Measurements from ENCODE around the gene YBEY.
"Not testable (repeated sequence)": the region's sequence is repeated elsewhere in the genome, so short reads cannot be mapped to it uniquely, and the experiment has no call there.

YBEY gene

DNA sequence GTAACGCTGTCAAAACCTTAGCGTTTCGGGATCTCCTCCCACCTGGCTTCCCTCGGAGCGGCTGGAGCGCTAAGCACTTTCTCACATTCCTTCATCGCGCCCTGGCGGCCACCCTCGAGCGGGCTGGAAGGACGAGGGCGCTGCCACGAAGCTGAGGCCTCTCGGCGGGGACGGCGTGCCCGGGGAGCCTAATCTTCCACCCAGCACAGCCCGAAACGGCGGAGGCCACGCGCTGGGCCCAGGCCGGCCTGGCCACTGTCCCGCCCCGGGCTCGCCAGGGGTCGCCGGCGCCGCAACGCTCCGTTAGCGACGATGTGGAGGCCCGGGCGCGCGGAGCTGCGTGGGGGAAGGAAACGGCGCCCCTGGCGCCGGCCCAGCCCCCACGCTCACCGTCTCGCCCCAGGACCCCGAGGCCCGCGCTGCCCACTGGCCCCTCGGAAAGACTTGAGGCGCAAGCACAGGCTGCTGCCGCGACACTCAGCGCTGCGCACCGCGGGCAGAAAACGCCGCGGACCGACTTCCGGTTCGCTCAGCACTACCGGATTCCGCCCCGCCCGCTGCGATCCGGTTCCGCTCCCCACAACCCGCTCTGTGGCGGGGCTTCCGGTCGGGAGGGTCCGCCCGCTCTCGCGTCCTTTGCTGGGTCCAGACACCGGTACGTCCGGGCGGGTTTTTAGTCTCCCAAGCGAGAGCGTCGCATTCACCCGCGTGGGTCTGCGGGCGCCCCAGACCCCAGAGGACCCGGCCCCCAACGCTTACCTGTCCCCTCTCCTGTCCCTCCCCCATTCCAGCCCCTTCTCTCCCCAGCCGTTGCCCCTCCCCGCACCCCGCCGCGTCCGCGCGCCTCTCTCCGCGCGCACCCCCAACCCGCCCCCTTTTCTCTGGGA lies at the start of gene YBEY:
YBEY (plus strand) TSS at position 582 of the 887 bp plus-strand sequence. CDS start 572 bp downstream, outside the sequence.
- peak; percentile 89 for DNase-seq

DNA sequence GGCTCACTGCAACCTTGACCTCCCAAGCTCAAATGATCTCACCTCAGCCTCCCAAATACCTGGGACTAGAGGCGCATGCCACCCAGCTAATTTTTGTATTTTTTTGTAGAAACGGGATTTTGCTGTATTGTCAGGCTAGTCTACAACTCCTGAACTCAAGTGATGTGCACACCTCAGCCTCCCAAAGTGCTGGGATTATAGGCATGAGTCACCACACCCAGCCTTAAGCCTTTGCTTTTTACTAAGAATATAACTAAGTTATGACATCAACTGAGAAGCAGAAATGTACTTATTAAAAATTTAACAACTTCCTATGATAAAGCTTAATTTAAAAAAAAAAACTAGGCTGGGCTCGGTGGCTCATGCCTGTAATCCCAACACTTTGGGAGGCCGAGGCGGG lies 48.7 kb upstream of the YBEY start:
- DNase-seq, result no peak

DNA sequence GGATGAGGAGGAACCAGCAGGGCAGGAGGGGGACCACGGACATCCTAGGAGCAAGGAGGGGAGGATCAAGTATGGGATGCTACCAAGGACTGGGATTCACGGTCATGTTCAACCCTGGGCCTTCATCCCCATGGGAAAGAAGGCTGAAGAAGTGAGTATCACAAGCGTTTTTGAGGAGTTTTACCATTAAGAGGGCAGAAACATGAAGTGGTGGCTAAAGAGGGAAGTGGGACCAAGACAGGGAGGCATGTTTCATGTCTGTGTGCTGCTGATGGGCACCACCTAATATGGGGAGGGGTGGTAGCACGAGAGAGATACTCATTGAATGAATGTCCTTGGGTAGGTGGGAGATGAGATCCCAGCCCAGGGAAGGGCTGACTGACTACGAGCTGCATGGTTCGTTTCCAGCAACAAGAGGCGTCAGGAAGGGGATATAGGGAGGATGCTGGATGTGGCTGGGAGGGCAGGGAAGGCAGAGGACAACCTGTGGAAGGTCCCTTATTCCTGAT lies 46.3 kb upstream of the YBEY start:
- DNase-seq, result no peak

GRCh38 chr21:46241577-46241976 lies 44.6 kb upstream of the YBEY start:
- DNase-seq, result not testable (repeated sequence)

GRCh38 chr21:46243325-46243724 lies 42.8 kb upstream of the YBEY start:
- no peak for DNase-seq

DNA sequence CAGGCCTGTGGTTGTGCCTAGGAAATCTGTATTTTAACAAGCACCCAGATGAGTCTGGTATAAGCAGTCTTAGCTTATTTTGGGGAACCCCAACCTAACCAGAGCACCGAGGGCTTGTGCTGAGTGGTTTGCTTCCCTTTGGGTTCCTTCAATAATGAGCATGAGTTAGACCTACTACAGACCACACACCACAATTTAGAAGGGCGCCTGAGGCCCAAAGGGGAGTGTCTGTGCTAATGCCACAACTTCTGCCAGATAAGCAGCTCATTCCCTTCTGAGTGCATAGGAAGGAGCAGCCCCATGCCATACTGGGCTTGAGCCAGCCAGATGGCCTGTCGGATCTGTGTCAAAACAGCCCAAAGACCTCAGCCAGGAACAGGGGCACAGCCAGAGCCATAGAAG lies 42.2 kb upstream of the YBEY start:
- DNase-seq, result no peak

DNA sequence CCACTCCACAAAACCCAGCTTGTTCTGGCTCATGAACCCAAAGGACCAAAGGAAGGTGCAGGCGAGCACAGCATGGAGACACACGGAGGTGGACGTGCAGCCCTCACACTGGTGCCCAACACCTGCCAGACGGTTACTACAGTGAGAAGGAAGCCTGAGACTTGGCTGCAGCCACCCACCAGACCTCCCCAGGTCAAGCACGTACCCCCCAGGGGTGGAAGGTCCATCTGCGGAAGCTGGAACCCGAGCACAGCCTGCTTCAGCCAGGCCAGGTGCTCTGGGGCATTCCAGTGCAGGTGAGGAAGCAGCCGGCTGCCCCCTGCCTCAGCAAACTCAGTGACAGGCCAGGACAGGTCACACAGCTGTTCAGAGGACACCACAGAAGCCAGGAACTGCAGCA lies 41.5 kb upstream of the YBEY start:
- no peak for DNase-seq

- no peak for DNase-seq
Measured at GRCh38 chr21:46245213-46245915, 40.8 kb upstream of the YBEY start.

DNA sequence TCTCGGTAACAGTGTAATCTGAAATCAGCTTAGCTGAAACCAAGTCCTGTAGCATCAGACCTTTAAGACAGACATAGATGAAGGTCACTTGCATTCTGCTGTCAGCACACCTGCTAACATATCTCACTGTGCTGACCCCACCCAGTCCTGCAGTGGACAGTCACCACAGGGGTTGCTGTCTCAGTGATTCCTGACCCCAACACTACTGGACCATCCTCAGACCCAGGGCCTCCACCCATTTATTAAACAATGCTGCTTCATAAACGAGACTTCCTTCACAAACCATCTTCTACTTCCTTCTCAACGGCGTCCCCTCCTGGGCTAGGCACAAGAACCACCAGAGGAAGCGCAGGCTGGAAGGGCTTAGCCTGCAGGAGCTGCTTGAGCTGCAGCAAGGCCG lies 39.8 kb upstream of the YBEY start:
- DNase-seq, result no peak

DNA sequence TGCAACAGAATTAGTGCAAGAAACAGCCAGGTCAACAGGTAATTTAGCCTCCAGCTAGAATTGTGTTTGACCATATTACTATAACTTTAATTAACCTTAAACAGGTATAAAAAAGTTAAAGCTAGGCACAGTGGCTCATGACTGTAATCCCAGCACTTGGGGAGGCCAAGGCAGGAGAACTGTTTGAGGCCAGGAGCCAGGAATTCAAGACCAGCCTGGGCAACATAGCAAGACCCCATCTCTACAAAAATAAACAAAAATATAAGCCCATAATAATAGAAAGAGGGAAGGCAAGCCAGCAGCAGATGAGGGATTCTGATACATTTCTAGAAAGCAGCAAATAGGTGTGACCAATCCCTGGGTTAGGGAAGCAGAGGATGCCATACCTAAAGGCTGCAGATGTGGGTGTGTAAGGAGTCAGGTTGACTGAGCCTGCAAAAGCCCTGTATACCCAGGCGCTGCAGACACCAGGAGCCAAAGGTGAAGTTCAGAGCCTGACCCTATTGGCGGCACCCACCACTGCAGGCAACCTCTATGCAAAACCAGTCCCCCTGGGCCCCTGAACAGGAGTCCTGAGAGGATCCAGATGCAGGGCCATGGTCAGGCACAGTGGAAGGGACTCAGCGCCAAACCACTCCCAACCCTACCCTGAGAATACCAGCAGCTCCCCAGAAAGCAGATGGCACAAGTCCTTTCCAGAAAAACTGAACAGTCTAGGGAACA lies 38.3 kb upstream of the YBEY start:
- DNase-seq, result no peak

DNA sequence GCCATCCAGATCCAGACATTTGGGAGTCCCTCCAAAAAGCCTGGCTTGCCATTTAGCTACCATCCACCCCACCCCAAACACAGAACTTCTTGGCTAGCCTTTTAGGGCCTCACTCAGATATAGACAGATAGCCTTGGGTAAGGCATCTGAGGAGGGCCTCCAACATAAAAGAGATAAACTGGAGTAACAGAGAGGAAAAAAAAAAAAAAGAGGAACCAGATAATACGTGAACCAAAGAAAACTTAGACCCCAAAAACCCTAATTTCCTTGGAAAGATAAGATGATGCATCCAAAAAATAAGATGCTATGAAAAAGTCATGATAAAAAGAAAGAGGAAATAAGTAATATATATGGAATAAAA lies 37.7 kb upstream of the YBEY start:
- no peak for DNase-seq

GRCh38 chr21:46248827-46249226 lies 37.3 kb upstream of the YBEY start:
- no peak for DNase-seq

DNA sequence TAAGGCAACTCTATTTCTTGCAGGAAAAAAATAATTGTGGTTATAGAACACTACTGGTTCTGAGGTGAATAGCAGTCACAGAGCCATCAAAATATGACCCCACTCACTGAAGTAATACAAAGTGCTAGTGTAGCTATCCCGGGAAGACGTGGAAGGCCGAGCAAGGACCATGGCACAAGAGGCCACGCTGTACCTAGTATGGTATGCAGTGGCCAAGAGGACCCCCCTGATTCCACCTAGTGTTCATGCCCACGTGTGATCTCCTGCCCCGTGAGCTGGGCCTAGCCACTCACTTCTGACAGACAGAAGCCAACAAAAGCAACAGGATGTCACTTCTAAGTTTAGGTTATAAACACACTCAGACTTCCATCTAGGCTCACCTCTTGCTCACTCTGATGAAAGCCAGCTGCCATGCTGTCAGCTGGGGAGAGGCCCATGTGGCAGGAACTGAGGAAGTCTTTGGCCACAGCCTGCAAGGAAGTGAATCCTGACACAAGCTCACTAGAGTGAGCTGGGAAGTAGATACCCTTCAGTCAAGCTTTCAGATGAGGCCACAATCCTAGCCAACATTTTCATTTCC lies 35.9 kb upstream of the YBEY start:
- DNase-seq, result no peak

- DNase-seq, result no peak
Measured at GRCh38 chr21:46252840-46253239, 33.3 kb upstream of the YBEY start.

DNA sequence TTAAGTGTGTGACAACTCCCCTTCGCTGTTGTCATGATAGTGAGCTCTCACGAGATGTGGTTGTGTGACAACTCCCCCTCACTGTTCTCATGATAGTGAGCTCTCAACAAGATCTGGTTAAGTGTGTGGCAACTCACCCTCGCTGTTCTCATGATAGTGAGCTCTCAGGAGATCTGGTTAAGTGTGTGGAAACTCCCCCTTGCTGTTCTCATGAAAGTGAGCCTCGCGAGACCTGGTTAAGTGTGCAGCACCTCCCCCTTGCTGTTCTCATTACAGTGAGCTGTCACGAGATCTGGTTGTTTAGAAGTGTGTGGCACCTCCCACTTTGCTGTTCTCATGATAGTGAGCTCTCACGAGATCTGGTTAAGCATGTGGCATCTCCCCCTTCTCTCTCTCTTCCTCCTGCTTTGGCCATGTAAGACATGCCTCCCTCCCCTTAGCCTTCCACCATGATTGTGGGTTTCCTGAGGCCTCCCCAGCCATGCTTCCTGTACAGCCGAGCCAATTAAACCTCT lies 32.5 kb upstream of the YBEY start:
- DNase-seq, result no peak

- DNase-seq, result no peak
Measured at GRCh38 chr21:46254208-46254975, 31.8 kb upstream of the YBEY start.

DNA sequence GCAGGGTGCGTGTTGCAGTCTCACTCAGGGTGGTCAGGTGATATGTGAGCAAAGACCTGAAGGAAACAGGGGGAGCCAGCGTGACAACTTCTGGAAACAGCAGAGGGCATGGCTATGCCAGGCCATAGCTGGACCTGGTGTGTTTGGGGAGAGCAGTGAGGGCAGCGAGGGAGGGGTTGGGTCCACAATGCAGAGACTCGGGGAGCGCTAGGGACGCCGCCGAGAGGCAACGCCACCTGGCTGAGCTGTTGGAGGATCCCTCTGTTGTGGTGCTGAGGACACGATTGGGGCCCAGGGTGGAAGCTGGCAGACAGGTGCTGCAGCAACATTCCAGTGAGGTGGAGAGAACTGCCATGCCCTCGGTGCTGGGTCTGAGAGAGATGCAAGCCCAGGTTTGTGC lies 31.0 kb upstream of the YBEY start:
- DNase-seq, result no peak

DNA sequence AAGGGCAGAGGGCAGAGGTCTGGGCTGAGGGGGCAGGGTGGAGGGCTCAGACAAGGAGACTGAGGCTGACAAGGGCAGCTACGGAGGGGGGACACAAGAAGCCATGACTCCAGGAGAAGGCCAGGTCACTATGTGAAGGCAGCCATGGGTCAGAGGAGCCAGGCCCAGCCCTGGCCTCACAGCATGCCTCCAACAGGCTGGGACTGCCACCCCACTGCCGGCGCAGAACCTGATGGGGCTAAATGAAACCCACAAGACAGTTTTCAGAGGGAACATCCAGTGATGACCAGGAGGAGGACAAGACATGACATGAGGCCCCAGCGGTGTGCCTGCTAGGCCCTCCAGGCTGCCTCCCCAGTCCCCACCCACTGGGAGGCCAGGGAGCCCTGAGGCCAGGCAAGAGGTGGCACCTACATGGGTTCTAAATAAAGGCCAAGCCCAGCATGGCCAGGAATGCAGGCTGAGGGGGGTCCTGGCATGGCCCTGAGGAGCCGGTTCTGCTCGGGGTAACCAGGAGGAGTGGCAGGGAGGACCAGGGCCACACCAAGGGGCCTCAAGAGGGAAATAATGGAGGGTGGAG lies 30.3 kb upstream of the YBEY start:
- no peak for DNase-seq

GRCh38 chr21:46256501-46256994 lies 29.6 kb upstream of the YBEY start:
- no peak for DNase-seq

DNA sequence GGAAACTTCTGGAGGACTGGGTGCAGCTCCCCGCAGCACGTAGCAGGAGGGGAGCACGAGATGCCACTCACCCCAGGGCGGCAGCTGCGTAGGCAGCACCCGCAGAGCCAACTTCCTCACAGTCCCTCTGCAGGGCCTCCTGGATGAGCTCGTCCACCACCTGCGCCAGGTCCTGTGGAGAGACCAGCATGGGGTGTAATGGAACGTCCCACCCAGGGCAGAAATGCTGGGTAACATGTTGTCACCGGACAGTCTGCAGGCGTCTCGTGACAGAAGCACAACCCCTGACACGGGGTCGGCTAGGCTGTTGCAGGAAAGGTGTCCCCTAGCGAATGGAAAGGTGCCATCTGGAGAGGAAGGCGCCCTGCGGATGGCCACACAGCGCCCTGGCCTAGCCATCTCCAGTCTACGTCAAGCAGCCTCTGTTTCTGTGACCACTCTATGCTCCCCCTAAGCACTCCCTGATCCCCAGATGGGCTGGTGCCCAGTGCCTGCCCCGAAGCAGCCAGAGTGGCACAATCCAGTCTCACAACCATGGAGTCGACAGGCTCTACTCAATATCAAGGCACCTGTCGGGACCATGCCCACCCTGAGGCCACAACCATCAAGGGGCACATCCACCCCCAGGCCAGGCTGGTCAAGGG lies 22.0 kb upstream of the YBEY start:
- DNase-seq, result no peak

DNA sequence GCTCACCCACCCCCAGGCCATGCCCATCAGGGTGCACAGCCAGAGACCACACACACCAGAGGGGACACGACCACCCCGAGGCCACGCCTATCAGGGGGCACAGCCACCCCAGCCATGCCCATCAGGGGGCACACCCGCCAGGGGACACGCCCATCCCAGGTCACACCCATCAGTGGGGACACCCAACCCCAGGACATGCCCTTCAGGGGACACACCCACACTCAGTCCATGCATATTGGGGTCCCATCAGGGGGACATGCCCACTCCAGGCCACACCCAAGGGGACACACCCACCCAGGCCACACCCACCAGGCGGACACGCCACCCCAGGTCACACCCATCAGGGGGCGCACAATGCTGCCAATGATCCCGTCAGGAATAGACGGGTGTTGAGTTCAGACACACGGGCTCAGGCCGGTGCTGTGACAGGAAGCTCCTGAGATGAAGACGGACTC lies 21.4 kb upstream of the YBEY start:
- DNase-seq, result no peak

Measured in NCI-H510A (cell line).